AG04449 (cell line): ENCODE measurements around the gene EEFSEC.

Source experiments
- CTCF ChIA-PET: fragments of 350-600 bp; formaldehyde crosslinking; extraction: SDS; loops from one replicate; lab custom pipeline; 2021; ENCODE audit warnings: antibody characterized with exemption; lab: Yijun Ruan, JAX
- POLR2A ChIA-PET: fragments of 400-600, 350-600 bp; formaldehyde crosslinking; extraction: SDS; loops from one replicate; lab custom pipeline; 2020; ENCODE audit warnings: antibody characterized with exemption, inconsistent platforms; lab: Yijun Ruan, JAX
- DNase-seq: peaks from one replicate; pipeline ENCODE4 v3.0.0-alpha.2; 2010; ENCODE audit warnings: low read depth, low spot score
- H3K4me3 ChIP-seq: 2 replicates; pipeline ENCODE4 v1.5.1; 2011; ENCODE audit warnings: low read depth, mild to moderate bottlenecking, control low read depth, low read length
- TF ChIP-seq, protein P1 (sequence below): IDR thresholded peaks from one replicate; pipeline ENCODE4 v1.5.1; 2011; ENCODE audit warnings: mild to moderate bottlenecking, moderate library complexity, low read length, control low read depth, inconsistent platforms; ENCODE audit not compliant: insufficient read depth; ENCODE audit errors: missing control alignments

Gene EEFSEC

DNA sequence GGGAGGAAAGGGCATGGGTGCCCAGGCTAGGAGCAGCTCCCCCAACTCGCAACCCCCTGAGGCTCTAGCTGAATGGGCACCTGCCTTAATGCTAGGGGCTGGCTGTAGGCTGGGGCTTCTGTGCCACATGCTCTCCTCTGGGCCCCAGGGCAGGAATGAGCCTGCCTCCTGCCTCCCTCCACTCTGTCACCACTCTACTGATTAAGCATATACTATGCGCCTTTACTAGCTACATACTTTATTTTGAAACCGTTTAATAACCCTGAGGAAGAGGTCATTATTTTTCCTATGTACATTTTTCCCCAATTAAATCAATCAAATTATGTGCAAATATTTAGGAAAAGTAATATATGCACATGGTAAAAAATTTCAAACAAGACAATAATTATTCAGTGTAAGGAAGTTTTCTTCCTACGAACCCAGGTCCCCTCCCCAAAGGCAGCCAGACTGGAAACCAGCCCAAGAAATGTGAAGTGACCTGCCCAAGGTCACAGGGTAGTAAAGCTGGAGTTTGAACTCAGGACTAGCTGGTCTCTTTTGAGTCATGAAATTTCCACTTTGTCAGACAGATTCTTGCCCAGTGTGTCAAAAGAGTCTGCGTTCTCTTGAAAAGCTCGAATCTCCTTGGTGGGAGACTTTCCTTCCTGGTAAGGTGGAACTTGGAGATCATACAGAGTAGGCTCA is 190.9 kb downstream of the EEFSEC start:
- ChIA-PET POLR2A (no interaction called here), CTCF (no interaction called here)
- TF ChIP-seq, protein P1, sequence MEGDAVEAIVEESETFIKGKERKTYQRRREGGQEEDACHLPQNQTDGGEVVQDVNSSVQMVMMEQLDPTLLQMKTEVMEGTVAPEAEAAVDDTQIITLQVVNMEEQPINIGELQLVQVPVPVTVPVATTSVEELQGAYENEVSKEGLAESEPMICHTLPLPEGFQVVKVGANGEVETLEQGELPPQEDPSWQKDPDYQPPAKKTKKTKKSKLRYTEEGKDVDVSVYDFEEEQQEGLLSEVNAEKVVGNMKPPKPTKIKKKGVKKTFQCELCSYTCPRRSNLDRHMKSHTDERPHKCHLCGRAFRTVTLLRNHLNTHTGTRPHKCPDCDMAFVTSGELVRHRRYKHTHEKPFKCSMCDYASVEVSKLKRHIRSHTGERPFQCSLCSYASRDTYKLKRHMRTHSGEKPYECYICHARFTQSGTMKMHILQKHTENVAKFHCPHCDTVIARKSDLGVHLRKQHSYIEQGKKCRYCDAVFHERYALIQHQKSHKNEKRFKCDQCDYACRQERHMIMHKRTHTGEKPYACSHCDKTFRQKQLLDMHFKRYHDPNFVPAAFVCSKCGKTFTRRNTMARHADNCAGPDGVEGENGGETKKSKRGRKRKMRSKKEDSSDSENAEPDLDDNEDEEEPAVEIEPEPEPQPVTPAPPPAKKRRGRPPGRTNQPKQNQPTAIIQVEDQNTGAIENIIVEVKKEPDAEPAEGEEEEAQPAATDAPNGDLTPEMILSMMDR: no peak
- DNase-seq: no peak
- H3K4me3 ChIP-seq: no peak overlapping the region

GRCh38 chr3:128345196-128345595 is 191.9 kb downstream of the EEFSEC start:
- TF ChIP-seq, protein P1: no peak
- no peak for DNase-seq
- H3K4me3 ChIP-seq: no peak overlapping the region
- CTCF ChIA-PET: no interaction called here
- POLR2A ChIA-PET: no interaction called here

GRCh38 chr3:128346562-128346961 is 193.3 kb downstream of the EEFSEC start:
- no peak for DNase-seq
- no peak overlapping the region for H3K4me3 ChIP-seq
- ChIA-PET POLR2A (no interaction called here), CTCF (interaction anchor here (1.5 kb wide), 1 partner anchor 262 kb away, joined by 4 read pairs; no protein-coding TSS in a partner anchor)
- TF ChIP-seq, protein P1: no peak

GRCh38 chr3:128347282-128347681 is 194.0 kb downstream of the EEFSEC start:
- ChIA-PET POLR2A (no interaction called here), CTCF (interaction anchor here (0.8 to 1.5 kb wide), 2 partner anchors 252 to 261 kb away, joined by 3 to 4 read pairs; no protein-coding TSS in a partner anchor)
- TF ChIP-seq, protein P1: no peak
- no peak overlapping the region for H3K4me3 ChIP-seq
- DNase-seq: no peak

- TF ChIP-seq, protein P1: no peak
- H3K4me3 ChIP-seq: no peak overlapping the region
- POLR2A ChIA-PET: interaction anchor here (0.6 kb wide), 1 partner anchor 769 kb away, joined by 3 read pairs; no protein-coding TSS in a partner anchor
- DNase-seq: no peak
- CTCF ChIA-PET: interaction anchor here (0.8 to 1.3 kb wide), 3 partner anchors 14 to 253 kb away, joined by 3 read pairs; no protein-coding TSS in a partner anchor
These were observed 194.8 kb downstream of the EEFSEC start for GRCh38 chr3:128348075-128348474.

DNA sequence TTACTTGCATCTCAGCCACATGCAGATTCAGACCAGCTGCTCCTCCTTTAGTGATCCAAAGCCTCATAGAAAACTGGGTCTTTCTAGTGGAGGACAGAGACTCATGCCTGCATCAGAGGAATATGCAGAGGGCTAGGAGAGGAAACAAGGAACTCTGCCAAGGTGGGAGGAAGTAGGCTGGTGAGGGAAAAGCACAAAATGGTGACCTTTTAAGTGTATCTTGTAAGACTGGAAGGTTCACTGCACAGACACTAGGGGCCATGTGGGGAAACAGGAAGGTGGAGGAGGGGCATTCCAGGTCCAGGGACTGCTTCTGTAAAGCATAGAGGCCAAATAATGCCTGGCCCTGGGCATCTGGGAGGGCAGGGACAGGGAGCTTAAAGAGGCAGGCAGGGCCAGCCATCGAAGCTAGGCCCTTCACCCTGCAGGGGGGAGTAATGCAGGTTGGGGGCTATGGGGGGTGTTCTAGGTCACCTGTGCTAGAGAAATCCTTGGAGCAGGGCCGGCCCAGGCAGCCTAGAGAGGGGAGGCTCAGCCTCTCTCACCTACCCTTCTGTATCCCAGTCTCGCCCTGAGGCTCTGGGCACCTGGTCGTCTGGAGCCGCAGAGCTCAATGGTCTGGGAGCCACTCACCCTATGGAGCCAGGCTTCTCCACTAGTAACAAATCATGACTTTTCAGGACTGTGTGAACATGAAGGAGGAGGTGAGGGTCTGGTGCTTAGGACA is 195.7 kb downstream of the EEFSEC start:
- no peak for DNase-seq
- POLR2A ChIA-PET: no interaction called here
- TF ChIP-seq, protein P1: no peak
- no peak overlapping the region for H3K4me3 ChIP-seq
- CTCF ChIA-PET: interaction anchor here (1.0 to 1.4 kb wide), 3 partner anchors 11 to 16 kb away, joined by 3 to 5 read pairs (median 3); no protein-coding TSS in a partner anchor
